BJ (cell line): ENCODE measurements around the gene SMIM32. TPM values are rescaled to one million over a fixed set of nuclear protein-coding genes. Genes with fewer than 3 reads are reported as not detected.

Experiments
- CTCF ChIA-PET: fragments of 350-600 bp; formaldehyde crosslinking; extraction: SDS; loops from one replicate; lab custom pipeline; 2021; ENCODE audit warnings: antibody characterized with exemption, inconsistent platforms; lab: Yijun Ruan, JAX
- POLR2A ChIA-PET: fragments of 300-600 bp; sonication (Branson Sonifier 250); formaldehyde crosslinking; extraction: SDS; loops from one replicate; lab custom pipeline; 2021; ENCODE audit warnings: antibody characterized with exemption; lab: Charles Lee
- DNase-seq: peaks from one replicate; pipeline ENCODE4 v3.0.0-alpha.2; 2011; ENCODE audit warnings: low read depth
- H3K27me3 ChIP-seq: 2 replicates; pipeline ENCODE4 v1.6.0; 2011; ENCODE audit warnings: low read length; ENCODE audit not compliant: control insufficient read depth, insufficient read depth
- H3K36me3 ChIP-seq: 2 replicates; pipeline ENCODE4 v1.5.1; 2011; ENCODE audit warnings: low read length; ENCODE audit not compliant: control insufficient read depth, insufficient read depth
- H3K4me3 ChIP-seq: 2 replicates; pipeline ENCODE4 v1.5.1; 2011; ENCODE audit warnings: low read depth, mild to moderate bottlenecking, control low read depth, low read length
- polyA plus RNA-seq: library from polyadenylated mRNA; depleted of rRNA; stranded (reverse); fragments of >200 nt; gene quantifications from 2 replicates; pipeline ENCODE4 v1.2.3, GENCODE V29; 2011
- TF ChIP-seq, protein P1 (sequence below): IDR thresholded peaks from 2 replicates; pipeline ENCODE4 v1.5.1; 2011; ENCODE audit warnings: low read depth, mild to moderate bottlenecking, control low read depth, inconsistent platforms, low read length, moderate library complexity; ENCODE audit not compliant: insufficient read depth

The SMIM32 gene
- polyA plus RNA-seq, 1 experiment = not detected

DNA sequence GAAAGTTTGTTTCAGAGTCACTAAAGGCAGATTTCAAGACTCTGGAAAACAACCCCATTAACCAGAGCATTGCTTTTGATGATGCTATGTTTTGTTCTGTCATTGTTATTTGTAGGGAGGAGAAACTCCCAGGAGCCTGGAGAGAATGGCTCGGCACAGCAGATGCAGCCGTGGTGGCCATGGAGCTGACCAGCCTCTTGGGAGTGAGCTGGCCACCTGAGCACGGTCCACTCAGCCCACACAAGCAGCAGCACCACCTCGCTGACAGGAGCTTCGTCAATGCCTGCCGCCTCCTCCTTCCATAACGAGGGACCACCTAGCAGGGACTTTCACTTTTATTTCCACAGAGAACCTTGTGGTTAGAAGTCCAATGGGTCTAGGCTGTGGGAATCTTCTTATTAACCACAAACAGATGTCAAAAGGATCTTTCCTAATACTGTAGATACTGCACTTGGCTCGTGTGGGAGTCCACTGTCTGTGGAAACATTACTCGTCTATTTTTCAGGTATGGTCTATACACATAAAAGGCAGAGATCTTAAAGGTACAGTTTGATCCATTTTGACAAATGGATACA is 21.0 kb upstream of the SMIM32 start:
- Histone ChIP-seq H3K36me3 (no peaks in the 10 kb centered on the region), H3K27me3 (peaks cover 5% of the 10 kb centered on the region), H3K4me3 (no peak overlapping the region)
- TF ChIP-seq, protein P1, sequence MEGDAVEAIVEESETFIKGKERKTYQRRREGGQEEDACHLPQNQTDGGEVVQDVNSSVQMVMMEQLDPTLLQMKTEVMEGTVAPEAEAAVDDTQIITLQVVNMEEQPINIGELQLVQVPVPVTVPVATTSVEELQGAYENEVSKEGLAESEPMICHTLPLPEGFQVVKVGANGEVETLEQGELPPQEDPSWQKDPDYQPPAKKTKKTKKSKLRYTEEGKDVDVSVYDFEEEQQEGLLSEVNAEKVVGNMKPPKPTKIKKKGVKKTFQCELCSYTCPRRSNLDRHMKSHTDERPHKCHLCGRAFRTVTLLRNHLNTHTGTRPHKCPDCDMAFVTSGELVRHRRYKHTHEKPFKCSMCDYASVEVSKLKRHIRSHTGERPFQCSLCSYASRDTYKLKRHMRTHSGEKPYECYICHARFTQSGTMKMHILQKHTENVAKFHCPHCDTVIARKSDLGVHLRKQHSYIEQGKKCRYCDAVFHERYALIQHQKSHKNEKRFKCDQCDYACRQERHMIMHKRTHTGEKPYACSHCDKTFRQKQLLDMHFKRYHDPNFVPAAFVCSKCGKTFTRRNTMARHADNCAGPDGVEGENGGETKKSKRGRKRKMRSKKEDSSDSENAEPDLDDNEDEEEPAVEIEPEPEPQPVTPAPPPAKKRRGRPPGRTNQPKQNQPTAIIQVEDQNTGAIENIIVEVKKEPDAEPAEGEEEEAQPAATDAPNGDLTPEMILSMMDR = no peak
- ChIA-PET POLR2A (no interaction called here), CTCF (interaction anchor here (0.9 to 6.0 kb wide), 9 partner anchors 10 to 660 kb away, joined by 3 to 74 read pairs (median 5); no protein-coding TSS in a partner anchor)
- DNase-seq = no peak

DNA sequence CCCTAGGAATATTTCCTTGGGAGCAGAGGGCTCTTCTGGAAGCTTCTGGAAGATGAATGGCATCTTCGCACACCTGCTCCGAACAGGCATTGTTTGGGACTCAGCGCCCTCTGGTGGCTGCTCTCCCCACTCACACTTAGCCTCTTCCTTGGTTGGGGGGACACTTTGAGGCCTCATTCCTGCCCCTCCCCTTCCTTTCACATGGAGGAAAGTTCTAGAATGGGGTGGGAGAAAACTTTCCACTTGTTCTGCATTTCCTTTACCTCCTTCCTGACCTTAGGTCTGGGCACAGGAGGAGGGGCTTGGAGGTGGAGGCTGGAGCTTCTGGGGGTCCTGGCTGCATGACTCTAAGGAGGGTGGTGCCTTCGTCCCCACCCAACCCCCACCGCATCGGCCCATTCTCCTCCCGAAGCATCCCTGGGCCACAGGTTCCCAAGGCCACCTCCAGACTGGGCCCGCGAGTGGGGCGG is 19.3 kb upstream of the SMIM32 start:
- TF ChIP-seq, protein P1 = peak; percentile 88
- peaks cover 5% of the 10 kb centered on the region for H3K27me3 ChIP-seq
- H3K36me3 ChIP-seq = no peaks in the 10 kb centered on the region
- CTCF ChIA-PET = interaction anchor here (0.6 to 6.0 kb wide), 37 partner anchors 9 to 747 kb away, joined by 3 to 74 read pairs (median 4); partner anchors contain the start of genes IL9 and SMIM32
- DNase-seq = no peak
- H3K4me3 ChIP-seq = no peak overlapping the region
- POLR2A ChIA-PET = no interaction called here

DNA sequence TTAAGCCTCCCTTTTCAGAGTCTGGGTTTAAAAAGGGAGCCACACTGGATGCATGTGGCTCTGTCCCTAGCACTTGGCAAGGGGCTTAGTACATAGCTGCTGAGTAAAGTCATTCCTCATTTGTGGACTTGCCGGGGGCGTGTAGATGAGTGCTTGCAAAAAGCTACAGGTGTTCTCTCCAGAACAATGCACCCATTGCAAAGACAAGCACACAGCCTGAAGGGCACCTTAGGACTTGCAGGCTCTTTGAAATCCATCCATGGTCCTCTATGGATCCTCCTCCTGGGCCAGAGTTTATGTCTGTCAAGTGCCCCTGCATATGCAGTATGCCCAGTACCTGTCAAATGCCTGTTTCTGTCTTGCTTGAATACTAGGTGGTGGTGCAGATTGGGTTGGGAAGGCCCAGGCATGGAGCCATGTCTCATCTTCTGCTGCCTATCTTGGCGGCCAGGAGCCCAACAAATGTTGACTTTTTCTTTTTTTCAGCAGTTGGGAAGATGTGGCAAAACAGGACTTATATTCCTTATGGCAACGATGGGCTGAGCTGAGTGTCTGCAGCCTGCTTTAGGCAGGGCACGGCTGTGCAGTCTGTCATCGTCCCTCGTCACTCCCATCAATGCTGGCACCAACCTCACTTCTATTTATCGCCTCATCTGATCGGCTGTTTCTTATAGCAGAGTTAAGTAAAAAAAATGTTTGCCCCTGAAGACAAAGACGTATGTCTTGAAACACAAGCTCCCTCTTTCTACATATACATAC is 18.5 kb upstream of the SMIM32 start:
- TF ChIP-seq, protein P1 = no peak
- no peak for DNase-seq
- CTCF ChIA-PET = interaction anchor here (0.6 to 6.0 kb wide), 34 partner anchors 8 to 1510 kb away, joined by 3 to 74 read pairs (median 4); partner anchors contain the start of genes IL9 and SMIM32
- POLR2A ChIA-PET = no interaction called here
- Histone ChIP-seq H3K36me3 (no peaks in the 10 kb centered on the region), H3K27me3 (peaks cover 5% of the 10 kb centered on the region), H3K4me3 (no peak overlapping the region)

DNA sequence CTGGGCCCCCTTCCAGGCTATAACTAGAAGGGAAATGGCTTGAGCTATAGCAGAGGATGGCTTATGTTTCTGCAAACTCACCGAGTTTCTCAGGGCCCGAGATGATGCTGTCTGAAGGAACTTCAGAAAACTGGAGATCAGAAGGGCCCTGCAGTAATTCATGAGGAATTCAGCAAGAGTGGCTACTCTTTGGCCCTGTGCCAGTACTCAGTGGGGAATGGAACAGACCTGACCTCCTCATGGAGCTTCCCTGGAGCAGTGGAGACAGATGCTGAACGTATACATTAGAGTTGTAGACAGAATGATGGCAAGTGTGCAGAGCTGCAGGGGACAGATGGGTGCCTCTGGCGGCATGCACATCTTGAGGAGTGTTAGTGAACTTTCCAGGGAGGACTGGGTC is 17.3 kb upstream of the SMIM32 start:
- ChIA-PET CTCF (interaction anchor here (0.5 to 6.0 kb wide), 7 partner anchors 35 to 329 kb away, joined by 3 to 74 read pairs (median 3); no protein-coding TSS in a partner anchor), POLR2A (interaction anchor here (0.5 kb wide), 1 partner anchor 123 kb away, joined by 5 read pairs; no protein-coding TSS in a partner anchor)
- Histone ChIP-seq H3K27me3 (peaks cover 5% of the 10 kb centered on the region), H3K4me3 (no peak overlapping the region), H3K36me3 (no peaks in the 10 kb centered on the region)
- TF ChIP-seq, protein P1 = no peak
- DNase-seq = no peak
